GM21619 (cell line): ENCODE results near the gene CNOT3.

Source experiments
- ATAC-seq: cut with Tn5 transposase; IDR thresholded peaks from one replicate; pipeline ENCODE4 v1.9.1; 2021; ENCODE audit not compliant: unreplicated experiment

CNOT3 gene

DNA sequence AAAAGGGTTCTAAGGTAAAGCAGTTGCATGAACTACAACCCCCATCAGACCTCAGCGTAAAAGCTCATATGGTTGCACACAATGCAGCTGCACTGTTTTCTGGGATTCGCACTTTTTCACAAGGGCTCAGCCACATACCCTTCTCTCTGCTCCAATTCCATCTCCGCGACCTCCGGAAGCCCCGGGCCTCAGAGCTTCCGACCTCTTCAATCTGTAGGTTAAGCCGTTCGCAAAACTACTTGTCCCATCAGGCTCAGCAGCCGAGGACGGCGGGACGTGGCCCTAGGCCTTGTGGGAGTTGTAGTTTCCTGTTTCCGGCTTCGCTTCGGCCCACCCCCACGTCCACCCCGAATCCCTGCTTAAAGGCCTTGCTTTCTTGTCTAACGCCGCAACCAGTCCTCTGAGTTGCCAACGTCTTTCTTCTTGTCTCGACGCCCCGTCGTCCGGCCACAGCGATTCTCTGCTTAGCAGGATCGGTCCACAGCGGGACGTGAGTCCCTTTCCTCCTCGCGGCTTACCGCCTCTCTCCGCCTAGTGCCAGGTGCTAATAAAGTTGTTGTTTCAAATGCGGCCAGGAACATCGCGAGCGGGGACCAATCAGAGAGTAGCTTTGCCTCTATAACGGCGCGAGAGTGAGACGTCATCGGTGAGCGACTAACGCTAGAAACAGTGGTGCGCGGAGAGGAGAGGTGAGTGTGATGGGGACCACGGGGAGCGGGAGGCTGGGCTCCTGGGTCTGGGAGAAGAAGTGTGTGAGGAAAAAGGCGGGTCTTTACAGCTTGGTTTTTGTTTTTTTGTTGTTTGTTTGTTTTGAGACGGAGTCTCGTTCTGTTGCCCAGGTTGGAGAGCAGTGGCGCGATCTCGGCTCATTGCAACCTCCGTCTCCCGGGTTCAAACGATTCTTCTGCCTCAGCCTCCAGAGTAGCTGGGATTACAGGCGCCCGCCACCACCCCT lies 22.2 kb upstream of the CNOT3 start, which contains the start of the genes PRPF31 and TFPT:
Gene PRPF31, plus strand, starts transcription at position 646 of the 955 bp plus-strand sequence. CDS start 2,525 bp downstream, outside the sequence.
Gene TFPT, minus strand, starts transcription at position 549 of the 955 bp plus-strand sequence. Its CDS starts 388 bp downstream, at position 161.
- ATAC-seq, result peak; percentile 83

DNA sequence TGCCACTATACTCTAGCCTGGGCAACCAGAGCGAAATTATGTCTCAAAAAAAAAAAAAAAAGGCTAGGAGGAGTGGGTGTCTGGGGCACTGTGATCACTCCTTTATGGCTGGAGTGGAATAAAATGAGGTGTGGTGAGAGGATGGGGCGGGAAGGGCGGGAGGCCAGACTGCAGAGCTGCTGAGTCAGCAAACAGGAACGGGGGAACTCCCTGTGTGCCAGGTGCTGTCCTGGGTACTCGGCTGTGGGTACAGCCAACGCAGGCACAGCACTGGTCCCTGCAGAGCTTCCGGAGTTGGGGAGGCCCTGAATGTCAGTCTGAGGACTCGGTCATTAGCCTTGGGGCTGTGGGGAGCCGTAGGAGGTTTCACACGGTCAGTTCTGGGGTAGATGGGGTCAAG lies 16.3 kb upstream of the CNOT3 start:
- no peak for ATAC-seq

DNA sequence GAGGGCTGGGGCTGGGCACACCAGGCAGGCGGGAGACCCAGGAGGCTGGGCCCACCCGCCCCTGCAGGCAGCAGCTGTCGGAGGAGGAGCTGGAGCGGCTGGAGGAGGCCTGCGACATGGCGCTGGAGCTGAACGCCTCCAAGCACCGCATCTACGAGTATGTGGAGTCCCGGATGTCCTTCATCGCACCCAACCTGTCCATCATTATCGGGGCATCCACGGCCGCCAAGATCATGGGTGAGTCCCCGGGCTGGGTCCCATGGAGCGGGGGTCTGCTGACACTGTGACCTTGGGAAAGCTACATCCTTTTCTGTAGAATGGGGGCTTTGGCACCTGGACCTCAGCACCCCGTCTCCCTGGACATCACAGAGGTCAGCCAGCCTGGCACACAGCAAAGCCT lies 13.9 kb upstream of the CNOT3 start:
- no peak for ATAC-seq

DNA sequence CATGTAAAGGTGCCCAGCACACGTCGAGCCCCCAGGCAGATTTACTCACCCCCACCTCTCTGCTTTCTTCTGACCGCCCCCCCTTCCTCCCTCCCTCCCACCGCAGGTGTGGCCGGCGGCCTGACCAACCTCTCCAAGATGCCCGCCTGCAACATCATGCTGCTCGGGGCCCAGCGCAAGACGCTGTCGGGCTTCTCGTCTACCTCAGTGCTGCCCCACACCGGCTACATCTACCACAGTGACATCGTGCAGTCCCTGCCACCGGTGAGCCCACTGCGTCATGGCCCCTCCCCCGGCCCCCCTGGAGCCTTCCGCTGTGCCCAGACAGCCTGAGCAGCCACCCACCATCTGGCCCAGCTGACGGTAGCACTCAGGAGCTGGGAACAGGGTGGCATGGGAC lies 13.2 kb upstream of the CNOT3 start:
- ATAC-seq, result no peak

DNA sequence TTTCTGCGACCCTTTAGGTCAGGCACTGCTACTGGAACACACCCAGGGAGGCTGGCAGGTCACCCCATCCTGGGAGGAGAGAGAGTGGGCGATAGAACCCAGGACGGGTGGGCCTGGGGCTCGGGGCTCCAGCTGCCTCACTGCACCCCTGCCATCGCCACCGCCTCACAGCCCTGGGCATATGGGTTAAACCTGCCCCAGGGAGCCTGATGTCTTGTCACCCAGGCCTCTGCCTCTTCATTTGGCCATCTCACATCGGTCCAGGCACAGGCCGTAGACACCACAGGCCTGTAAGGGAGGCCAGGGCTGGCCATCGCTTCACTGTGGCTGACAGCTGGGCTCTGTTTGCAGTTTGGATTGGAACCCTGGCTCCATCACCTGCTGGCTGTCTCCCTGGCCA lies 11.8 kb upstream of the CNOT3 start:
- ATAC-seq, result no peak

DNA sequence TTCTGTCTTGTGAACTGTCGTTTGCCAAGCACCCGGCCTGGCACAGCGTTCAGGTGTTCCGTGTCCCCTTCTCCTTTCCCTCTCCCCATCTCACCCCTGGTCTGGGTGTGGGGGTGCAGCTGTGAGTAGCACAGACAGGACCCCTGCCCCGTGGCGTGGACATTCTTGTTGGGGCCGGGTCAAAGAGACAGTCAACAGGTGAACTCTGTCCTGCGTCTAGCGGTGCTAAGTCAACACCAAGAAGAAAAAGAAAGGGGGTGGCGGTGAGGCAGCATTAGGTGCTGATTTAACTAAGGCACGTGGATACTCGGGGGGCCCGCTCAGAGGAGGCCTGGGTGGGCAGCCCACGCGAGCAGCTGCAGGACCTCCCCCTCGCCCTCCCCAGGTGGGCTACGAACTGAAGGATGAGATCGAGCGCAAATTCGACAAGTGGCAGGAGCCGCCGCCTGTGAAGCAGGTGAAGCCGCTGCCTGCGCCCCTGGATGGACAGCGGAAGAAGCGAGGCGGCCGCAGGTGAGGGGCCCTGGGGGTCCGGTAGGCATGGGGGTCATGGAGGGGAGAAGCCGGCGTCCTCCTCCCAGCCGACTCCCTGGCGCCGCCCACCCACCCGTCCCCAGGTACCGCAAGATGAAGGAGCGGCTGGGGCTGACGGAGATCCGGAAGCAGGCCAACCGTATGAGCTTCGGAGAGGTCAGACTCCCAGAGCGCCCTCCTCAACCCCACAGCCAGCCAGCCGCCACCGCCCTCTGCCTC lies 9.7 kb upstream of the CNOT3 start:
- no peak for ATAC-seq

DNA sequence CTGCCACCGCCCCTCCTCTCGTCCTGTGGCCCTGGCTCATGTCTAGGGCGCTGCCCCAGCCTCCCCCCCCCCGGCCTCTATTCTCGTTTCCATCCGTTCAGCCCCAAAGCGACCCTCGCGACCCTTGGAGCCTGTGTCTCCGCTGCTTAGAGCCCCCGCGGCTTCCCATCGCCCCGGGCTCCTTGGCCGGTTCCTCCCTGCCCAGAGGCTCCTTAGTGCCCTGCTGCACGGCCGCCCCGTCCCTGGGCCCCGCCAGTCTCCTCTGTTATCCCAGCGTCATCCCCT lies 9.2 kb upstream of the CNOT3 start:
- no peak for ATAC-seq

DNA sequence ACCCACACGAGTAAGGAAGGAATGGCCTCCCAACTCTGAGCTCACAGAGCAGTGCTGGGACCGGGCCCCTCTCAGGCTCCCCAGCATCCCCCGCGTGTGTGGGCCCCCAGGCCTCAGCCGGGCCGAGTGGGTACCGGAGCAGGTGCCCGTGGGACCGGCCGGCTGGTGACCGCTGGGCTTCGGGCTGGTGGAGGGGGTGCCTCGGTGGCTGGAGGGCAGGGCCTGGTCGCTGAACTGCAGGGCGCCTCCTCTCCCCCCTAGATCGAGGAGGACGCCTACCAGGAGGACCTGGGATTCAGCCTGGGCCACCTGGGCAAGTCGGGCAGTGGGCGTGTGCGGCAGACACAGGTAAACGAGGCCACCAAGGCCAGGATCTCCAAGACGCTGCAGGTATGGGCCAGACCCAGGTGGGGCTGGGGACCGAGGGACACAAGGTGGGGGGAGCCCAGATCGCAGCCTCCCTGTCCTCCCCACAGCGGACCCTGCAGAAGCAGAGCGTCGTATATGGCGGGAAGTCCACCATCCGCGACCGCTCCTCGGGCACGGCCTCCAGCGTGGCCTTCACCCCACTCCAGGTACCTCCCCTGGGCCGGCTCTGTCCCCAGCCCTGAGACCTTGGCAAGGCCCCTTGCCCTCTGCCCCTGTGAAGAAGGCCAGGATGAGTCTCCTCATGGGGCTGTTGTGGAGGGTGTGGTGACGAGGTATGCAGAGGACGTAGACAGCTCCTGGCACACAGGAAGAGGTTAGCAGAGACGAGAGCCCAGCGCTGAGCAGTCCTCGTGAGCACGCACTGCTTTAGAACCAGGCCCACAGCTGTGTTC lies 8.6 kb upstream of the CNOT3 start:
- ATAC-seq, result no peak

DNA sequence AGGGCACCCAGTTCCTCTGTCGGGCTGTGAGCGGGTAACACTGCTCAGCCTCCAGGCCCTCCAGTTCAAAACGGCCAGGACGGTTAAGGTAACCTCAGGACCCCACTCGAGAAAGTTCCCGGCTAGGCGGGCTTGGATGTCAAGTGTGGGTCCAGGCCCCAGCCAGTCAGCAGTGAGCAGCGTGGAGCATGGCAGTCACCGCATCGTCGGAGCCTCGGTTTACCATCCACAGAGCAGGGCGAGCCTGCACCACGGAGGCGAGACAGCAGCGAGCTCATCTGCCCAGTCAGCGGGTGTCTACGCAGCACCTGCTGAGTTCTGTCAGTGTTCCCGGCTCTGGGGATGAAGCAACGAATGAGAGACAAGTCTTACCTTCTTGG lies 8.0 kb upstream of the CNOT3 start:
- ATAC-seq, result no peak

DNA sequence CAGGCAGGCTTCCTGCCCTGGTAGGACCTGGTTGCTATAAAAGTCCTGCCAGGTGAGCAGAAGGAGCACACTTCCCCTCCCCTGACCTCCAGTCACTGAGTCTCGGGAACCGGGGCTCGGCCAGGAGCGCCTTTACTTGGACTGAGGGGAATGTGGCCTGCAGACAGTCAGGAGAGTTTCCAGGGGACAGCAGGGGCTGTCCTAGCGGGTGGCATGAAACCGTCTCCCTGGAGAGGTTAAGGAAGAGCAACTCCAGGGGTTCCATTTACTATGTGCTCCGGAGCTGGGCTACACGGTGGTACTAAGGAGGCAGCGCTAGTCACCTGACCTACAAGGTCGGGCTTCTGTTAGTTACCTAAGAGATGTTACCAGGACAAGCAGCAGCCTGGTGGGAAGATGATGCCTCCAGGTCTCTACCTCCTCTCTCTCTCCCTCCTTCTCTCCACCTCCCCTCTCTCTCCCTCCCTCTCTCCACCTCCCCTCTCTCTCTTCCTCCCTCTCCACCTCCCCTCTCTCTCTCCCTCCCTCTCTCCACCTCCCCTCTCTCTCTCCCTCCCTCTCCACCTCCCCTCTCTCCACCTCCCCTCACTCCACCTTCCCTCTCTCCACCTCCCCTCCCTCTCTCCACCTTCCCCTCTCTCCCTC lies 4.1 kb upstream of the CNOT3 start:
- no peak for ATAC-seq

DNA sequence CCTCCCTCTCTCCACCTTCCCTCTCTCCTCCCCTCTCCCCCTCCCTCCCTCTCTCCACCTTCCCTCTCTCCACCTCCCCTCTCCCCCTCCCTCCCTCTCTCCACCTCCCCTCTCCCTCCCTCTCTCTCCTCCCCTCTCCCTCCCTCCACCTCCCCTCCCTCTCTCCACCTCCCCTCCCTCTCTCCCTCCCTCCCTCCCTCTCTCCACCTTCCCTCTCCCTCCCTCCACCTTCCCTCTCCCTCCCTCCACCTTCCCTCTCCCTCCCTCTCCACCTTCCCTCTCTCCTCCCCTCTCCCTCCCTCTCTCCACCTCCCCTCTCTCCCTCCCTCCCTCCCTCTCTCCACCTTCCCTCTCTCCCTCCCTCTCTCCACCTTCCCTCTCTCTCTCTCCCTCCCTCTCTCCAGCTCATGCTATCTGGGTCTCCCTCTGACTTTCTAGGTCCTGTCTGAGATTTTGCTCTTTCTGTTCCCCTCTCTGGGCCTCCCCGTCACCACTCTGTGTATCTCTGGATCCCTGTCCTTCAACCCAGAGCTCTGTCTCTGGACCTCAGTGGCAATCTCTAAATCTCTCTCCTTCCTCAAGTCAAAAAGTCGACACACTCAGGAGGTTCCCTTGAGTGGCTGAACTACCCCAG lies 3.5 kb upstream of the CNOT3 start:
- no peak for ATAC-seq

DNA sequence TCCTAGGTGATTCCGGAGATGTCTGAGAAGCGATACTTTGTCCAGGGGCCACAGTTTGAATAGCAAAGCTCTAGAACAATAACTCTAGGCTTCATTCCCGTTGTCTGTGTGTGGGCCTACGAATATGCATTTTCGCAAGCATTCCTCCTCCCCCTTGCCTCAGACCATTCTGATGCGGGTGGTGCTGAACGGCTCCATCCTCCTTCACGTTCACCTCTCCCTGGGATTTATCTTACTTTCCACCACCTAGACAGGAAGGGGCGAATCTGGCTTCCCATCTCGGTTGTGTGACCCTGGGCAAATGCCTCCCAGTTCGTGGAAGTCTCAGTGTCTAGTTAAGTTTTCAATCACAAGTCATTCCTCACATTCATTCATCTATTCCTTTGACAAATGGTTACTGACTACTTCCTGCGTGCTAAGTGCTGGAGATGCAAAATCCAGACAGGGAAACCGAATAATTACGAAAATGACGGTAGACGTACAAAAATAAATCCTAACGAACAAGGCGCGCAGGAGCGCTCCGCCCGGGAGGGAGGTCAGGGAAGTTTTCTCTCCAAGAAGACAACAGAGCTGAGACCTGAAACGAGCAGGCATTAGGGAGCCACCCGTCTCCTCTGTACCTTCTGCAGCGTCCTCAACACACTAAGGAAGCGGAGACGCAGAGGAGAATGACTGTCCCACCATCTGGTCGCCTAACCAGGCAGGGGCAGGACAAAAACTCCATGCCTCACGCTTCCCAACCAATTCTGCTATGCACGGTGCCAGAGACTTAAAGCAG lies 1.3 kb upstream of the CNOT3 start:
- ATAC-seq, result no peak

DNA sequence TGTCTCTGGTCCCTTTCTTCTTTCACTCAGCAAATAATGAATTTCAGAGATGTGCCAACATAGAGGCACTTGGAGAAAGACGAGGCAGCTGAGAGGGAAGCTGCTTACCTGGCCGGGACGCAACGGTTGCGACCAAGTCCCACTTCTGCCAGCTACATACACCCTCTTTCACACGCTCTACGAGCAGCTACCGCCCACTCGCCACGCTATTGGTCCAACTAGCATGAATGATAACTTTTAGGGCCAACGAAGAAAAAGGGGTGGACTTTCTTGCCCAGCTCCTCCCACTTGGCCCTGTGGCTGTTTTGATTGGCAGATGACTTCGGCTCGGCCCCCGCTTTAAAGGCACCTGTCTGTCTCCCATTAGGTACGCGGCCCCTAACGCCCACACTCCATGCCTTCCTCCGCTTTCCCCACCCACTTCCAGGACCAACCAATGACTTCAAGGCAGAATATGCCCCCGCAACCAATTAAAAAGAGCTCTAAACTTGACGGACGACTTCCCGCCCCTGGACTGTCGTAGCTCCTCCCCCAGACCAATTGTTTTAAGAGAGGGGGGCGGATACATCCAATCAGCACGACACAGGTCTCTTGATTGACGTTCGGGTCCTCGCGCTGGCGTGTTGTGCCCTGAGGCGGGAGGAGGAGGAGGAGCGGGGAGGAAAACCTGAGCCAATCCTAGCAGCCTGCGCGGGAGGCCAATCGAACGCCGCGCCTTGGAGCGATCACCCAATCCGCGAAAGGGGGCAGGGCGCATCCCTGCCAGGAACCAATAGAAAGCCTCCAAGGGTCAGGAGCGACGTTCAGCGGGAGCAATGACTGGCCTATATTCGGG lies 481 bp upstream of the CNOT3 start:
- peak; percentile 69 for ATAC-seq

DNA sequence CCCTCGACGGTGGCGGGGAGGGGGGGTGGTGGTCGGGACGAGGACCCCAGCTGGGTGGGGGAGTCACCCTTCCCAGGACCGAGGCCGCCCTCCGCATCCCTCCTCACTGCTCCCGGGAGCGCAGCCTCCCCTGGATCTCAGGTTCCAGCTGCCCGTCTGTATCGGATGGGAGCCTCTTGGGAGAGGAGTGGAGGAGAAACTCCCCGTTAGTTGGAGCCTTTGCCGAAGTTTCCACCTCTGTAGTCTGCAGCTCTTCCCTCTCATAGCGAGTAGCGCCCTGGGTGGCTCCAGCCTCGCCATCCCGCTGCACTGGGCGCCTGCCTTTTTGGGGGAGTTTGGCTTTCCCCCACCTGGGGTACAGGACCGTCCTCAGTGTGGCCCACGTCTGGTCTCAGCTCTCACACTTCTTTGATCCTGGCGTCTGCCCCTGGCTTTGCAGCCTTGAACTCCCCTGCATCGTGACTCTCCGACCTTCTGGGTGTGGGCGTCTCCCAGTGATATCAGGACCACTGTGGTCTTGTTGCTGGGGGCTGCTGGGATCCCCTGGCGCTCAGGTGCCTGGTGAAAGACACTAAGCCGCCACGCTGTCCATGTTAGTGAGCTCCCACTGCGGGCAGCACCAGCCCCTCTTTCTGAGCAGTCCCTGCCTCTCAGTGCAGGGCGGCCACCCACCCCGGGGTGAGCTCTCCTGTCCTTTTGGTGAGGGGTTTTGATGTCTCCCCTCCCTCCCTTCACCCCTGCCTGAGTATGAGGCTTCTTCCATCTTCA lies 1.1 kb downstream of the CNOT3 start:
- ATAC-seq, result no peak

DNA sequence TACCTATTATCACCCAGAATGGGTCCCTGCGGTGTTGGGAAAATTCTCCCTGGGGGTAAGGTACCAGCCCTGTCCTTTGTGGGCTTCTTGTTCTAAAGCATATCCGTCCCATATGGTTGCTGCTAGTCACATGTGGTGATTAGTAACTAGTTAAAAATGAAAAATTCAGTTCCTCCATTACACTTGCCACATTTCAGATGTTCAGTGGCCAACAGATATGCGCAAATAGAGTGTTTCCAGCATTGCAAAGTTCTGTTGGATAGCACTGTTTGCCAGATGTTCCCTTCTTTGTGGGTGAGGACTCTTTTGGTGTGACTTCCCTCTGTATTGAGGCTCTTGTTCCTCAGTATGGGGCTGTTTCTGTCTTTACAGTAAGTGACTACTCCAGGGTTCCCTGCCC lies 3.8 kb downstream of the CNOT3 start:
- ATAC-seq, result no peak

DNA sequence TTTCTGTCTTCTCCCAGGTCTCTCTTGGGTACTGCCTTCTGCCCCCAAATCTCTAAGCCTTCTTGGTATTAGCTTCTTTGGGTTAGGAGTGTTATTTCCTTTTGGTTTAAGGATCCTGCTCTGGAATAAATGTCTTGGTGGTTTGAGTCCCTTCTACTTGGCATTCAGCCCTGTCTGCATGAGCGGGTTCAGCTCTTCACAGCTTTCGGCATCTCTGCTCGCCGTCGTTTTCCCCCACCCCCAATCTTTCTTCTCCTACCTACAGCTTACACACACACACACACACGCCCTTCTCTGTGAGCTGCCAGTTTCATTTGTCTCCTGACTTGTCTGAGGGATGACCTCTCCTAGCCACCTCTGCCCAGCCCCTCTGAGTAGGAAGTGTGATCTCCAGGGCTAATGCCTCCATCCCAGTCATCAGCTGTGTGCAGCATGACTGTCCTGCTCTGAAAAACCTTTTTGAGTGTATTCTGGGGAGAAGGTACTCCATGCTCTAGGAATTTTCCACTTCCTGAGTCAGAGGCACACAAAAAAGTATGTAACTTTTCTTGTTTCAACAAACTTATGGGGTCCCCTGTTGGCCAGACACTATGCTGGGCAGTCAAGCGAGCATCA lies 4.7 kb downstream of the CNOT3 start:
- ATAC-seq, result no peak

DNA sequence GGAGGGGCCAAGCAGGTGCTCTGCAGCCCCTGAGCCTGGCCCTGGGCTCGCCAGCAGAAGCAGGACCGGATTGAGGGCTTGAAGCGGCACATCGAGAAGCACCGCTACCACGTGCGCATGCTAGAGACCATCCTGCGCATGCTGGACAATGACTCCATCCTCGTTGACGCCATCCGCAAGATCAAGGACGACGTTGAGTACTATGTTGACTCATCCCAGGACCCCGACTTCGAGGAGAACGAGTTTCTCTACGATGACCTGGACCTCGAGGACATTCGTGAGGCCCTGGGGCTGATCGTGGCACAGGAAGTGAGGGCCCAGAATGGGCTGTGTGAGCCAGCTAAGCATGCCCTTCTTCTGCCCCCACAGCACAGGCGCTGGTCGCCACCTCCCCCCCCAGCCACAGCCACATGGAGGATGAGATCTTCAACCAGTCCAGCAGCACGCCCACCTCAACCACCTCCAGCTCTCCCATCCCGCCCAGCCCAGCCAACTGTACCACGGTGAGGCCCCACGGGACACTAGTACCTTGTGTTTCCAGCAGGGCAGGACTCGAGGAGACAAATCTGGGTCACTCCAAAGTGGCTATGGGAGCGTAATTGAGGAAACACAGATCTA lies 8.1 kb downstream of the CNOT3 start:
- ATAC-seq, result no peak
